HFFc6 (cell line): Measurements from ENCODE around the gene AP1S1. TPM values are rescaled to one million over a fixed set of nuclear protein-coding genes. Genes with fewer than 3 reads are reported as not detected.
A peak's percentile ranks its signal among the peaks of the same experiment; 100 is the strongest.

Experiments
- DNase-seq: peaks from one replicate; pipeline ENCODE4 v3.0.0-alpha.2; 2018
- H3K27ac Mint-ChIP-seq: 2 replicates; pipeline ENCODE4 v1.8.0; 2020; ENCODE audit warnings: mild to moderate bottlenecking, mixed read lengths
- H3K27me3 Mint-ChIP-seq: 2 replicates; pipeline ENCODE4 v1.8.0; 2021; ENCODE audit warnings: mild to moderate bottlenecking, moderate library complexity, mixed read lengths; ENCODE audit not compliant: insufficient read depth
- H3K36me3 Mint-ChIP-seq: 2 replicates; pipeline ENCODE4 v1.8.0; 2021; ENCODE audit warnings: low read depth, mixed read lengths
- H3K4me1 Mint-ChIP-seq: 2 replicates; pipeline ENCODE4 v1.8.0; 2020; ENCODE audit warnings: low read depth, mixed read lengths
- H3K4me3 Mint-ChIP-seq: 2 replicates; pipeline ENCODE4 v1.8.0; 2020; ENCODE audit warnings: mild to moderate bottlenecking, moderate library complexity, mixed read lengths
- H3K9me3 Mint-ChIP-seq: 2 replicates; pipeline ENCODE4 v1.8.0; 2020; ENCODE audit warnings: mild to moderate bottlenecking, mixed read lengths
- CTCF ChIP-seq: fragments of 200-600 bp; sonication (generic); IDR thresholded peaks from 2 replicates; pipeline ENCODE4 v1.5.0; 2021; ENCODE audit warnings: antibody characterized with exemption, mild to moderate bottlenecking
- total RNA-seq, 6 experiments: library from RNA; stranded (reverse); fragmentation: NEBNext Ultra II Directional; extraction: Animal tissue kit (Norgen Biotek cat#: 25700); gene quantifications; 2 replicates in 1 of 6; 3 replicates in 5 of 6; pipeline ENCODE4 v1.2.3, GENCODE V29; 2021

Gene AP1S1
- total RNA-seq, 6 experiments from 2014 or later: 154 to 176 (median 166) TPM

DNA sequence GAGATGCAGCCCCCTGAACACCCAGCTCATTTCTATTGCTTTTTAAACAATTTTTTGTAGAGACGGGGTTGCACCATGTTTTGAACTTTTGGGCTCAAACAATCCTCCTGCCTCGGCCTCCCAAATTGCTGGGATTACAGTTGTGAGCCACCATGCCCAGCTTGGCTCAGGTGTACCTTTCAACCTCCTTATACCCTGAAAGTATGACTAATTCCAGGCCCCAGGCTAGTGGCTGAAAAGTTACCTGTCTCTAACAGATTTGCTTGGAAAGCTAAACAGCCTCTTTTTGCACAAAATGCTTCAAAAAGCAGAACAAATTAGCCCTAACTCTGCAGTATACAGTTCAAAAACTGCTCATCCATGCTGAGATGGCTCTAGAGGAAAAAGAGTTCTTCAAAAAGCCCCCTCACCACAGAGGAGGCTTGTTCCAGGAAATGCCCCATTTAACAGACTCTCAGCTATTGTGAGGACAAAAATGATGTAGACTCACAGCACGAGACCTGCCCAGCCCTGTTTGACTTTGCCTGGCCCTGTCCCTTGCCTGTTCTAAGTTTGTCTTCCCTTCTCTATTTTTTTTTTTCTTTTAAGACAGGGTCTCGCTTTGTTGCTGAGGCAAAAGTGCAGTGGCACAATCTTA, 13.4 kb upstream of the AP1S1 start:
- TF ChIP-seq CTCF: no peak
- H3K4me3 Mint-ChIP-seq: peak overlapping the region; percentile 71; the same call in 1 of the 2 replicates
- peaks cover 58% of the 10 kb centered on the region for H3K27me3 Mint-ChIP-seq
- peaks cover 56% of the 10 kb centered on the region for H3K9me3 Mint-ChIP-seq
- peaks cover 20% of the 10 kb centered on the region for H3K36me3 Mint-ChIP-seq
- peak; percentile 20 for DNase-seq
- peak overlapping the region; percentile 98 for H3K27ac Mint-ChIP-seq
- H3K4me1 Mint-ChIP-seq: peaks cover 69% of the 10 kb centered on the region

GRCh38 chr7:101151908-101152651, 2.2 kb upstream of the AP1S1 start:
- Mint-ChIP-seq H3K27ac (no peak overlapping the region), H3K36me3 (peaks cover 15% of the 10 kb centered on the region; the same call in 1 of the 2 replicates), H3K27me3 (peaks cover 29% of the 10 kb centered on the region), H3K4me3 (no peak overlapping the region), H3K4me1 (peaks cover 20% of the 10 kb centered on the region), H3K9me3 (no peaks in the 10 kb centered on the region)
- DNase-seq: no peak
- TF ChIP-seq CTCF: no peak

GRCh38 chr7:101154693-101155102, 422 bp downstream of the AP1S1 start:
- peak overlapping the region; percentile 11 for H3K27ac Mint-ChIP-seq

GRCh38 chr7:101155303-101155702, 1.0 kb downstream of the AP1S1 start:
- TF ChIP-seq CTCF: no peak
- H3K9me3 Mint-ChIP-seq: no peaks in the 10 kb centered on the region
- no peak for DNase-seq
- peaks cover 16% of the 10 kb centered on the region for H3K27me3 Mint-ChIP-seq
- H3K4me1 Mint-ChIP-seq: peaks cover 36% of the 10 kb centered on the region
- peaks cover 27% of the 10 kb centered on the region; the same call in 1 of the 2 replicates for H3K36me3 Mint-ChIP-seq
- peak overlapping the region; percentile 89 for H3K4me3 Mint-ChIP-seq
- peak overlapping the region; percentile 11 for H3K27ac Mint-ChIP-seq

More at GRCh38 chr7:101154693-101155102, 422 bp downstream of the AP1S1 start:
- Mint-ChIP-seq H3K36me3 (peaks cover 22% of the 10 kb centered on the region; the same call in 1 of the 2 replicates), H3K4me3 (peak overlapping the region; percentile 89), H3K4me1 (peaks cover 30% of the 10 kb centered on the region), H3K9me3 (no peaks in the 10 kb centered on the region), H3K27me3 (peaks cover 17% of the 10 kb centered on the region)
- no peak for DNase-seq
- TF ChIP-seq CTCF: peak; percentile 12; the same call in 1 of the 2 replicates

DNA sequence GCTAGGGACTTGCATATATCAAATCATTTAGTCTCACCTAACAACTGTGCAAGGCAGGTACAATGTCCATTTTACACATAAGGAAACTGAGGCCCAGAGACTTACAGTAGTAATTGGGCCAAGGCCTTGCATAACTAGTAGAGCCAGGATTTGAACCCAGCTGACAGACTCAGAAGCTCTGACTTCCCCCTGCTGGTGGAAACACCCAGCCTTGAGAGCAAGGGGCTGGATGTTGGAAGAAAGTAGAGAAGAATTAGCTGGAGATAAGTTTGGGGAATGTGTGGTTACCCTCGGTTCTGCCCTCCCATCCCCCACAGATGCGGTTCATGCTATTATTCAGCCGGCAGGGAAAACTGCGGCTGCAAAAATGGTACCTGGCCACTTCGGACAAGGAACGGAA, 2.0 kb downstream of the AP1S1 start:
- H3K4me1 Mint-ChIP-seq: peaks cover 38% of the 10 kb centered on the region
- TF ChIP-seq CTCF: peak; percentile 62
- peaks cover 15% of the 10 kb centered on the region for H3K27me3 Mint-ChIP-seq
- H3K4me3 Mint-ChIP-seq: no peak overlapping the region; the same call in 1 of the 2 replicates
- DNase-seq: no peak
- peaks cover 27% of the 10 kb centered on the region; the same call in 1 of the 2 replicates for H3K36me3 Mint-ChIP-seq
- no peak overlapping the region for H3K27ac Mint-ChIP-seq
- H3K9me3 Mint-ChIP-seq: no peaks in the 10 kb centered on the region
